SK-N-SH treated with all-trans-retinoic acid at 6 μM for 48 hours (cell line): ENCODE results near the gene DNTTIP2.

Source experiments
- ARNTL ChIP-seq: fragments of 450-650 bp; formaldehyde crosslinking; IDR thresholded peaks from 2 replicates; pipeline ENCODE4 v1.5.0; 2020; ENCODE audit warnings: low read depth, mild to moderate bottlenecking, moderate library complexity, borderline replicate concordance
- ESRRG ChIP-seq: fragments of 250-450 bp; sonication (Bioruptor Pico); IDR thresholded peaks from 2 replicates; pipeline ENCODE4 v1.6.1; 2021; ENCODE audit warnings: mild to moderate bottlenecking
- ISL1 ChIP-seq: fragments of 250-450 bp; sonication (Bioruptor Pico); IDR thresholded peaks from 2 replicates; pipeline ENCODE4 v2.1.2; 2022; ENCODE audit warnings: mild to moderate bottlenecking, moderate library complexity
- RARB ChIP-seq: fragments of 250-450 bp; sonication (Bioruptor Pico); IDR thresholded peaks from 2 replicates; pipeline ENCODE4 v1.8.0; 2021; ENCODE audit warnings: mild to moderate bottlenecking, moderate library complexity
- TCF4 ChIP-seq: fragments of 250-450 bp; sonication (Bioruptor Pico); IDR thresholded peaks from 2 replicates; pipeline ENCODE4 v1.8.0; 2021; ENCODE audit warnings: mild to moderate bottlenecking, moderate library complexity, borderline replicate concordance
- TOX ChIP-seq: fragments of 250-450 bp; sonication (Bioruptor Pico); IDR thresholded peaks from 2 replicates; pipeline ENCODE4 v1.8.0; 2021; ENCODE audit warnings: mild to moderate bottlenecking, moderate library complexity, borderline replicate concordance
- ZFP30 ChIP-seq: fragments of 450-650 bp; formaldehyde crosslinking; IDR thresholded peaks from 2 replicates; pipeline ENCODE4 v1.5.0; 2022; ENCODE audit warnings: mild to moderate bottlenecking, moderate library complexity

- TF ChIP-seq ARNTL (no peak), TOX (no peak), ISL1 (CRISPR knock-in tag) (no peak), ZFP30 (CRISPR knock-in tag) (no peak), RARB (CRISPR knock-in tag) (no peak), ESRRG (CRISPR knock-in tag) (no peak), TCF4 (no peak)
Observed at GRCh38 chr1:93877529-93877928, 1.5 kb downstream of the DNTTIP2 start.
